Measurements from ENCODE around the gene BCL11B.

GRCh38 chr14:99226687-99227086 is 45.3 kb downstream of the BCL11B start:
- no peak for TF ChIP-seq POLR2A (IDR thresholded peaks at IDR 0.05)
- TF ChIP-seq CTCF (IDR thresholded peaks at IDR 0.05) = no peak
- no peak for TF ChIP-seq POLR2AphosphoS5 (IDR thresholded peaks at IDR 0.05)
- TF ChIP-seq EP300 (IDR thresholded peaks at IDR 0.05) = no peak

Data from gastroesophageal sphincter (tissue), 3 donors.